ENCODE results near the gene TXNDC8.

DNA sequence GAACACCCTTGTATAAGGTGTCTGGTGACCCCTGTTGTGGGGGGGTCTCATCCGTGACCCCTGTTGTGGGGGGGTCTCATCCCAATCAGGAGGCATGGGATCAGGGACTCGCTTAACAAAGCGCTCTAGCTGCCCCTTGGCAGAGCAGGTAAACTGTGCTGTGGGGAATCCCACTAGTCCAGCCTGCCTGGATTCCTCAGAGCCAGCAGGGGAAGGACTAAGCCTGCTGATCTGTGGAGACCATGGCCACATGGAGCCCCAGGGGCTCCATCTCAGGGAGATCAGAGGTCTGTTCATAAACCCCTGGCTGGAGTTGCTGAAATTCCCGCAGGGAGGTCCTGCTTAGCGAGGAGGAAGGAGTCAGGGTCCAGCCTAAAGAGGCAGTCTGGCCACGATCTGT, 45.8 kb upstream of the TXNDC8 start:
- TF ChIP-seq, protein P1, sequence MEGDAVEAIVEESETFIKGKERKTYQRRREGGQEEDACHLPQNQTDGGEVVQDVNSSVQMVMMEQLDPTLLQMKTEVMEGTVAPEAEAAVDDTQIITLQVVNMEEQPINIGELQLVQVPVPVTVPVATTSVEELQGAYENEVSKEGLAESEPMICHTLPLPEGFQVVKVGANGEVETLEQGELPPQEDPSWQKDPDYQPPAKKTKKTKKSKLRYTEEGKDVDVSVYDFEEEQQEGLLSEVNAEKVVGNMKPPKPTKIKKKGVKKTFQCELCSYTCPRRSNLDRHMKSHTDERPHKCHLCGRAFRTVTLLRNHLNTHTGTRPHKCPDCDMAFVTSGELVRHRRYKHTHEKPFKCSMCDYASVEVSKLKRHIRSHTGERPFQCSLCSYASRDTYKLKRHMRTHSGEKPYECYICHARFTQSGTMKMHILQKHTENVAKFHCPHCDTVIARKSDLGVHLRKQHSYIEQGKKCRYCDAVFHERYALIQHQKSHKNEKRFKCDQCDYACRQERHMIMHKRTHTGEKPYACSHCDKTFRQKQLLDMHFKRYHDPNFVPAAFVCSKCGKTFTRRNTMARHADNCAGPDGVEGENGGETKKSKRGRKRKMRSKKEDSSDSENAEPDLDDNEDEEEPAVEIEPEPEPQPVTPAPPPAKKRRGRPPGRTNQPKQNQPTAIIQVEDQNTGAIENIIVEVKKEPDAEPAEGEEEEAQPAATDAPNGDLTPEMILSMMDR (IDR thresholded peaks at IDR 0.05): no peak
- TF ChIP-seq POLR2A (IDR thresholded peaks at IDR 0.05): no peak
